ENCODE measurements around the gene ACTL8.

The ACTL8 gene

DNA sequence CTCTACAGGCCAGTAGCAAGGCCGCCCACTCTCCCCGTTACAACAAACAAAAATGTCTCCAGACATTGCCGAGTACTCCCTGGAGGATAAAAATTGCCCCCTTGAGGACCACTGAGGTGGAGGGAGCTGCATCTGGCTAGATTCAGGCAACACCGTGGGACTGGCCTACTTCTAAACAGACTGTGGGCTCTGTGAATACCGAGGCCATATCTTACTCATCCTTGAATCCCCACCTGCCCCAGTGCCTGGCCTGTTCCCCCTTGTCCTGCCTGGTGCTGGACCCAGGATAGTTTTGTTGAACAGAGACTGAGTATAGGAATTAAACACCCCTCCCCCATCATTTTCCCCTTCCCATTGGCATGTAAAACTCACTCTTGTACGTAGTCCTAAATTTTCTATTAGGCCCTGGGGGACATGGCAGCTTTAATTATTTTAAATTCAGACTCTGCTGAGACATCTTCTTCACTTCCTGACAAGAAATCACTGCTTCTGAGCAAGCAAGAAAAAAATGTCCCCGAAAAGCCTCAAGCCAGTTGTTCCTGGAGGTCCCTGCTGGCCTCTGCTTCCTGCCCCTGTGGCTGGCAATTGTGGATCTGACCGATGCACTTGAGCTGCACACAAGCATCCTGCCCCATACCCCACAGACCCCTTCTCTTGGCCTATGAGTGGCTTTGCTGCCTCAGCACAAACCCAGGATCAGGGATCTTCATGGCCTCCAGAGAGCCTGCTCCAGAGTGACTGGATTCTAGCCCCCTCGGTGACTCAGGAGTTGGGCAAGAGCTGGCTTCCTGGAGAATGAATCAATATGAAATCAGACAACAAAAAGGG, 111.0 kb downstream of the ACTL8 start:
- H3K4me3 ChIP-seq (ENCODE audit: low read depth, low read length) = no peak overlapping the region
- DNase-seq (ENCODE audit: low read depth) = peak; percentile 25
- TF ChIP-seq, protein P1, sequence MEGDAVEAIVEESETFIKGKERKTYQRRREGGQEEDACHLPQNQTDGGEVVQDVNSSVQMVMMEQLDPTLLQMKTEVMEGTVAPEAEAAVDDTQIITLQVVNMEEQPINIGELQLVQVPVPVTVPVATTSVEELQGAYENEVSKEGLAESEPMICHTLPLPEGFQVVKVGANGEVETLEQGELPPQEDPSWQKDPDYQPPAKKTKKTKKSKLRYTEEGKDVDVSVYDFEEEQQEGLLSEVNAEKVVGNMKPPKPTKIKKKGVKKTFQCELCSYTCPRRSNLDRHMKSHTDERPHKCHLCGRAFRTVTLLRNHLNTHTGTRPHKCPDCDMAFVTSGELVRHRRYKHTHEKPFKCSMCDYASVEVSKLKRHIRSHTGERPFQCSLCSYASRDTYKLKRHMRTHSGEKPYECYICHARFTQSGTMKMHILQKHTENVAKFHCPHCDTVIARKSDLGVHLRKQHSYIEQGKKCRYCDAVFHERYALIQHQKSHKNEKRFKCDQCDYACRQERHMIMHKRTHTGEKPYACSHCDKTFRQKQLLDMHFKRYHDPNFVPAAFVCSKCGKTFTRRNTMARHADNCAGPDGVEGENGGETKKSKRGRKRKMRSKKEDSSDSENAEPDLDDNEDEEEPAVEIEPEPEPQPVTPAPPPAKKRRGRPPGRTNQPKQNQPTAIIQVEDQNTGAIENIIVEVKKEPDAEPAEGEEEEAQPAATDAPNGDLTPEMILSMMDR (IDR thresholded peaks at IDR 0.05; ENCODE audit: low read depth, low read length) = no peak

DNA sequence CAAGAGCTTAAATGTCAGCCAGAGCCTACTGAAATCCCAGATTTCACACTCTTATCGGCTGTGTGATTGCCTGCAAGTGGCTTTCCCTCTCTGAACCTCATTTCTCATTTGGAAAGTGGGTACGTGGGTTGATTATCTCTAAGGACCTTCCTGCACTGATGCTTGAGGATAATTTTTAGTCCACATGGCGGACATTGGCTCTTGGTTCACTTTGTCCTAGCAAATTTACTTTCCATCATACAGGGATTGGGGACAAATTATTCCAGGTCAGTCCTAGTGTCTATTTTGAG, 111.6 kb downstream of the ACTL8 start:
- H3K4me3 ChIP-seq (ENCODE audit: low read depth, low read length) = no peak overlapping the region
- DNase-seq (ENCODE audit: low read depth) = no peak
- TF ChIP-seq, protein P2, sequence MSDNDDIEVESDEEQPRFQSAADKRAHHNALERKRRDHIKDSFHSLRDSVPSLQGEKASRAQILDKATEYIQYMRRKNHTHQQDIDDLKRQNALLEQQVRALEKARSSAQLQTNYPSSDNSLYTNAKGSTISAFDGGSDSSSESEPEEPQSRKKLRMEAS (IDR thresholded peaks at IDR 0.05; ENCODE audit: low read depth, low read length) = no peak
- no peak for TF ChIP-seq POLR2A (IDR thresholded peaks at IDR 0.05; ENCODE audit: extremely low read depth, insufficient read length)
- TF ChIP-seq, protein P1 (IDR thresholded peaks at IDR 0.05; ENCODE audit: low read depth, low read length) = no peak
- TF ChIP-seq MYC (IDR thresholded peaks at IDR 0.05; ENCODE audit: low read depth, low read length) = no peak

DNA sequence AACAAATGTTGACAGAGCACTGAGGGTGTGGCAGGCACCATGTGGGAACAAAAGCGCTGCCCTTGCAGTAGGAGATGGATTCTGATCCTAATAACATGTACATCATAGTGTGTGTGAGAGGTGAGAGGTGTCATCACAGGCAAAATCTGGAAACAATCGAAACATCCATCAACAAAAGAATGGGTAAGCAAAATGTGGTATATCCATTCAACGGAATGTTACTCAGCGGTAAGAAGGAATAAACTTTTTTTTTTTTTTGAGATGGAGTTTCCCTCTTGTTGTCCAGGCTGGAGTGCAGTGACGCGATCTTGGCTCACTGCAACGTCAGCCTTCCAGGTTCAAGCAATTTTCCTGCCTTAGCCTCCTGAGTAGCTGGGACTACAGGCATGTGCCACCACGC, 112.3 kb downstream of the ACTL8 start:
- no peak for DNase-seq (ENCODE audit: low read depth)
- TF ChIP-seq POLR2A (IDR thresholded peaks at IDR 0.05; ENCODE audit: extremely low read depth, insufficient read length) (no peak), MYC (IDR thresholded peaks at IDR 0.05; ENCODE audit: low read depth, low read length) (no peak)
- TF ChIP-seq, protein P2 (IDR thresholded peaks at IDR 0.05; ENCODE audit: low read depth, low read length) = no peak
- TF ChIP-seq, protein P1 (IDR thresholded peaks at IDR 0.05; ENCODE audit: low read depth, low read length) = no peak
- H3K4me3 ChIP-seq (ENCODE audit: low read depth, low read length) = no peak overlapping the region

DNA sequence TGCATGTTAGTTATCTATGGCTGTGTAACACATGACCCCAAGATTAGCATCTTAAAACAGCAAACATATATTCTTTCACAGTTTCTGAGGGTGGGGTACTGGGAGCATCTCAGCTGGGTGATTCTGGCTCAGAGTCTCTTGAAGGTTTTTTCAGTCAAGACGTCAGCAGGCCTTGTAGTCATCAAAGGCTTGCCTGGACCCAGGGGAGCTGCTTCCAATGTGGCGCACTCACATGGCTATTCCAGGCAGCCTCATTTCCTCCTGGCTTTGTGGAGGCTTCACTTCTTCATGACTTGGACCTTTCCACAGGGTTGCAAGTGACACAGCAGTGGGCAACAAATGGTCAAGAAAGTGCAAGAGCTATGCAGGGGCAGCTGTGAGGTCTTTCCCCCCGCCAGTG, 114.7 kb downstream of the ACTL8 start:
- TF ChIP-seq, protein P2 (IDR thresholded peaks at IDR 0.05; ENCODE audit: low read depth, low read length) = no peak
- TF ChIP-seq POLR2A (IDR thresholded peaks at IDR 0.05; ENCODE audit: extremely low read depth, insufficient read length) = no peak
- TF ChIP-seq MYC (IDR thresholded peaks at IDR 0.05; ENCODE audit: low read depth, low read length) = no peak
- TF ChIP-seq, protein P1 (IDR thresholded peaks at IDR 0.05; ENCODE audit: low read depth, low read length) = no peak
- DNase-seq (ENCODE audit: low read depth) = no peak
- no peak overlapping the region for H3K4me3 ChIP-seq (ENCODE audit: low read depth, low read length)

DNA sequence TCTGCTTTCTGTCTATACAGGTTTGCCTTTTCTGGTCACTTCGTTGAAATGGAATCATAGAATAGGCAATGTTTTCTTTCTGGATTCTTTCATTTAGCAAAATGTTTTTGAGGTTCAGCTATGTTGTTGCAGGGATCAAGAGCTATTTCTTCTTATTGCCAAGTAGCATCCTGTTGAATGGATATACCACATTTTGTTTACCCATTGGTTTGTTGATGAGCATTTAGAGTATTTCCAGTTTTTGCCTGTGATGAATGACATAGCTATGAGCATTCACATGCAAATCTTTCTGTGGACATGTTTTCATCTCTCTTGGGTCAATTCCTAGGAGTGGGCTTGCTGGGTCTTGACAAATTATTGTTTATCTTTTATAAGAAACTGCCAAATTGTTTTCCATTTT, 115.5 kb downstream of the ACTL8 start:
- no peak overlapping the region for H3K4me3 ChIP-seq (ENCODE audit: low read depth, low read length)
- TF ChIP-seq, protein P2 (IDR thresholded peaks at IDR 0.05; ENCODE audit: low read depth, low read length) = no peak
- no peak for TF ChIP-seq MYC (IDR thresholded peaks at IDR 0.05; ENCODE audit: low read depth, low read length)
- TF ChIP-seq, protein P1 (IDR thresholded peaks at IDR 0.05; ENCODE audit: low read depth, low read length) = no peak
- no peak for TF ChIP-seq POLR2A (IDR thresholded peaks at IDR 0.05; ENCODE audit: extremely low read depth, insufficient read length)
- no peak for DNase-seq (ENCODE audit: low read depth)
